ENCODE measurements around the gene LIN28A. TPM values are rescaled to one million over a fixed set of nuclear protein-coding genes. Genes with fewer than 3 reads are reported as not detected.
"Not testable (repeated sequence)": the region's sequence is repeated elsewhere in the genome, so short reads cannot be mapped to it uniquely, and the experiment has no call there.

The LIN28A gene
- total and polyA plus RNA-seq, 2 experiments from 2014 or later, result 604 to 1,571 TPM

GRCh38 chr1:26374361-26374760, 36.3 kb upstream of the LIN28A start:
- not testable (repeated sequence) for H3K9me2 ChIP-seq (ENCODE audit: insufficient read depth); ATAC-seq; H3K4me3 Mint-ChIP-seq; H3K9me3 Mint-ChIP-seq; H3K36me3 Mint-ChIP-seq (ENCODE audit: low read depth); H3K27ac ChIP-seq (ENCODE audit: low read depth); H3K4me3 ChIP-seq; DNase-seq (ENCODE audit: low spot score); H4K20me1 ChIP-seq (replicated peaks; ENCODE audit: insufficient read depth); H3K79me2 ChIP-seq (replicated peaks; ENCODE audit: insufficient read depth); H3K27me3 ChIP-seq (ENCODE audit: insufficient read depth); H3K4me2 ChIP-seq; H3K27me3 Mint-ChIP-seq (ENCODE audit: insufficient read depth, low read depth, poor library complexity); H3K36me3 ChIP-seq (ENCODE audit: insufficient read depth); H3K27ac Mint-ChIP-seq; H3F3A ChIP-seq (replicated peaks; ENCODE audit: low read depth)
- peak; percentile 68 for TF ChIP-seq CREB1 (CRISPR knock-in tag; IDR thresholded peaks at IDR 0.05; ENCODE audit: low read depth)
- peaks cover 10% of the 10 kb centered on the region; the same call in 1 of the 2 replicates for H3K4me1 ChIP-seq (ENCODE audit: insufficient read depth)
- peak overlapping the region; percentile 92; the same call in 1 of the 2 replicates for H2AFZ ChIP-seq
- H3K4me1 Mint-ChIP-seq, result peaks cover 19% of the 10 kb centered on the region

GRCh38 chr1:26375081-26375480, 35.5 kb upstream of the LIN28A start:
- no peak overlapping the region for H3K4me2 ChIP-seq
- no peaks in the 10 kb centered on the region for H3K79me2 ChIP-seq (replicated peaks; ENCODE audit: insufficient read depth)
- H3K4me3 Mint-ChIP-seq, result no peak overlapping the region
- no peaks in the 10 kb centered on the region for H3F3A ChIP-seq (replicated peaks; ENCODE audit: low read depth)
- no peaks in the 10 kb centered on the region for H3K27me3 ChIP-seq (ENCODE audit: insufficient read depth)
- no peak overlapping the region for H3K27ac Mint-ChIP-seq
- no peaks in the 10 kb centered on the region for H3K9me2 ChIP-seq (ENCODE audit: insufficient read depth)
- peaks cover 6% of the 10 kb centered on the region for H3K27me3 Mint-ChIP-seq (ENCODE audit: insufficient read depth, low read depth, poor library complexity)
- H3K4me3 ChIP-seq, result no peak overlapping the region
- H3K36me3 Mint-ChIP-seq (ENCODE audit: low read depth), result no peaks in the 10 kb centered on the region
- ATAC-seq (no peak), DNase-seq (ENCODE audit: low spot score) (no peak)
- peaks cover 10% of the 10 kb centered on the region; the same call in 1 of the 2 replicates for H3K4me1 ChIP-seq (ENCODE audit: insufficient read depth)
- H3K4me1 Mint-ChIP-seq, result peaks cover 19% of the 10 kb centered on the region
- H3K9me3 Mint-ChIP-seq, result no peaks in the 10 kb centered on the region
- H2AFZ ChIP-seq, result 0 out of 2 replicates have a peak overlapping the region, but pooled peaks have one; percentile 28
- H4K20me1 ChIP-seq (replicated peaks; ENCODE audit: insufficient read depth), result no peaks in the 10 kb centered on the region
- no peaks in the 10 kb centered on the region for H3K36me3 ChIP-seq (ENCODE audit: insufficient read depth)
- H3K27ac ChIP-seq (ENCODE audit: low read depth), result no peak overlapping the region
- no peak for TF ChIP-seq EZH2 (IDR thresholded peaks at IDR 0.05; ENCODE audit: low read depth, unreplicated experiment)
- no peak for TF ChIP-seq REST (IDR thresholded peaks at IDR 0.05; ENCODE audit: unreplicated experiment)
- no peak for TF ChIP-seq ZNF462 (CRISPR knock-in tag; IDR thresholded peaks at IDR 0.05)
- TF ChIP-seq ZNF331 (CRISPR knock-in tag; IDR thresholded peaks at IDR 0.05; ENCODE audit: low read depth), result no peak
- TF ChIP-seq ETS1 (IDR thresholded peaks at IDR 0.05), result no peak
- TF ChIP-seq EZH2phosphoT487 (IDR thresholded peaks at IDR 0.05; ENCODE audit: unreplicated experiment), result no peak
- TF ChIP-seq ZNF114 (CRISPR knock-in tag; IDR thresholded peaks at IDR 0.05), result no peak
- no peak for TF ChIP-seq CREB1 (CRISPR knock-in tag; IDR thresholded peaks at IDR 0.05; ENCODE audit: low read depth)
- no peak for TF ChIP-seq CTCF (conservative IDR thresholded peaks at IDR 0.05; ENCODE audit: low read depth in 2 of 2)

Measured in GM23338 (cell line).